Mesenchymal stem cell (in vitro differentiated cells and primary cell): ENCODE measurements around the gene ACER3.

Experiments
- DNase-seq: peaks from one replicate; pipeline ENCODE4 v3.0.0-alpha.2; 2013
- H2AFZ ChIP-seq: one replicate; pipeline ENCODE4 v1.6.1; 2013; ENCODE audit warnings: low read depth, mild to moderate bottlenecking, control low read depth, inconsistent platforms, low read length, moderate library complexity
- H2AK5ac ChIP-seq: 2 replicates; pipeline ENCODE4 v1.6.1; 2013; ENCODE audit warnings: low read length, moderate library complexity, mild to moderate bottlenecking, inconsistent platforms; ENCODE audit not compliant: severe bottlenecking
- H2BK120ac ChIP-seq: one replicate; pipeline ENCODE4 v1.6.1; 2013; ENCODE audit warnings: low read depth, mild to moderate bottlenecking, inconsistent platforms, low read length, moderate library complexity
- H2BK12ac ChIP-seq, 2 experiments: one replicate each; pipeline ENCODE4 v1.6.1; 2013; ENCODE audit warnings: inconsistent platforms in 2 of 2, low read length in 2 of 2, mild to moderate bottlenecking in 2 of 2, moderate library complexity in 2 of 2, control low read depth in 1 of 2
- H2BK15ac ChIP-seq: one replicate; pipeline ENCODE4 v1.6.1; 2013; ENCODE audit warnings: mild to moderate bottlenecking, low read depth, inconsistent platforms; ENCODE audit not compliant: poor library complexity, severe bottlenecking
- H2BK5ac ChIP-seq: 2 replicates; pipeline ENCODE4 v1.6.1; 2013; ENCODE audit warnings: low read depth, mild to moderate bottlenecking, low read length, control low read depth, inconsistent platforms; ENCODE audit not compliant: poor library complexity, severe bottlenecking
- H3K14ac ChIP-seq, 2 experiments: one replicate each; pipeline ENCODE4 v1.6.1; 2013; ENCODE audit warnings: inconsistent platforms in 2 of 2, low read length in 2 of 2, control low read depth in 1 of 2, mild to moderate bottlenecking in 1 of 2, moderate library complexity in 1 of 2
- H3K18ac ChIP-seq, 2 experiments: one replicate each; pipeline ENCODE4 v1.6.1; 2013; ENCODE audit warnings: inconsistent platforms in 2 of 2, low read length in 2 of 2, control low read depth in 1 of 2, low read depth in 1 of 2, mild to moderate bottlenecking in 1 of 2
- H3K23ac ChIP-seq, 2 experiments: one replicate each; pipeline ENCODE4 v1.6.1; 2013; ENCODE audit warnings: inconsistent platforms in 2 of 2, low read length in 2 of 2, mild to moderate bottlenecking in 2 of 2, moderate library complexity in 2 of 2, control low read depth in 1 of 2
- H3K27ac ChIP-seq: 2 replicates; pipeline ENCODE4 v1.5.1; 2013; ENCODE audit warnings: mild to moderate bottlenecking, moderate library complexity, low read length, control low read depth, inconsistent platforms; ENCODE audit not compliant: poor library complexity, severe bottlenecking
- H3K27me3 ChIP-seq, 2 experiments: 2 replicates each; pipeline versions ENCODE4 v1.6.1 to v1.7.0; 2013; ENCODE audit warnings: low read length in 2 of 2, mild to moderate bottlenecking in 2 of 2, moderate library complexity in 2 of 2, control low read depth in 1 of 2, inconsistent platforms in 1 of 2; ENCODE audit not compliant: control insufficient read depth in 1 of 2, insufficient read depth in 1 of 2
- H3K36me3 ChIP-seq, 2 experiments: 2 replicates each; pipeline versions ENCODE4 v1.6.1 to v1.7.0; 2013; ENCODE audit warnings: low read length in 2 of 2, control low read depth in 1 of 2, inconsistent platforms in 1 of 2, low read depth in 1 of 2, mild to moderate bottlenecking in 1 of 2; ENCODE audit not compliant: insufficient read depth in 2 of 2, control insufficient read depth in 1 of 2
- H3K4ac ChIP-seq, 2 experiments: one replicate each; pipeline ENCODE4 v1.6.1; 2013; ENCODE audit warnings: inconsistent platforms in 2 of 2, low read length in 2 of 2, mild to moderate bottlenecking in 2 of 2, moderate library complexity in 2 of 2, control low read depth in 1 of 2, low read depth in 1 of 2
- H3K4me1 ChIP-seq: 2 replicates; pipeline ENCODE4 v1.6.1; 2013; ENCODE audit warnings: low read depth, low read length, control low read depth; ENCODE audit not compliant: control insufficient read depth, insufficient read depth
- H3K4me2 ChIP-seq: 2 replicates; pipeline ENCODE4 v1.6.1; 2013; ENCODE audit warnings: low read length, mild to moderate bottlenecking, inconsistent platforms; ENCODE audit not compliant: poor library complexity, severe bottlenecking
- H3K4me3 ChIP-seq, 2 experiments: 2 replicates each; pipeline versions ENCODE4 v1.5.1 to v1.7.0; 2013; ENCODE audit warnings: low read length in 2 of 2, mild to moderate bottlenecking in 2 of 2, control low read depth in 1 of 2, low read depth in 1 of 2; ENCODE audit not compliant: insufficient read depth in 1 of 2
- H3K79me1 ChIP-seq: replicated peaks from 2 replicates; pipeline ENCODE4 v1.6.1; 2013; ENCODE audit warnings: mild to moderate bottlenecking, control low read depth, low read length, inconsistent platforms; ENCODE audit not compliant: poor library complexity, severe bottlenecking
- H3K9ac ChIP-seq: 2 replicates; pipeline ENCODE4 v1.7.0; 2013; ENCODE audit warnings: mild to moderate bottlenecking, low read length, moderate library complexity
- H3K9me3 ChIP-seq: 2 replicates; pipeline ENCODE4 v1.7.0; 2013; ENCODE audit warnings: mild to moderate bottlenecking, low read length; ENCODE audit not compliant: control insufficient read depth
- H4K8ac ChIP-seq: one replicate; pipeline ENCODE4 v1.6.1; 2013; ENCODE audit warnings: inconsistent platforms, mild to moderate bottlenecking, low read length, moderate library complexity
- H4K91ac ChIP-seq: one replicate; pipeline ENCODE4 v1.6.1; 2013; ENCODE audit warnings: mild to moderate bottlenecking, low read length, inconsistent platforms
- WGBS: methylation state at CpG from one replicate; pipeline ENCODE4 v1.1.7; 2013; ENCODE audit warnings: mixed read lengths; 5-methylcytosine and 5-hydroxymethylcytosine counted together

ACER3 gene

GRCh38 chr11:76987203-76987602, 126.5 kb downstream of the ACER3 start:
- no peak overlapping the region for H3K4me3 ChIP-seq
- H2AFZ ChIP-seq = no peak overlapping the region
- H3K9ac ChIP-seq = no peak overlapping the region
- no peak overlapping the region for H2BK12ac ChIP-seq
- DNase-seq = no peak
- no peak overlapping the region for H3K4ac ChIP-seq
- H4K8ac ChIP-seq = no peak overlapping the region
- 93% methylated on average over 1 of the region's 1 CpG for WGBS
- H4K91ac ChIP-seq = no peak overlapping the region
- no peaks in the 10 kb centered on the region for H3K4me1 ChIP-seq
- no peaks in the 10 kb centered on the region for H3K9me3 ChIP-seq
- H2BK120ac ChIP-seq = no peak overlapping the region
- H3K23ac ChIP-seq = no peak overlapping the region
- H3K14ac ChIP-seq = no peak overlapping the region
- no peak overlapping the region for H2BK15ac ChIP-seq
- H2BK5ac ChIP-seq = no peak overlapping the region
- H3K79me1 ChIP-seq = no peaks in the 10 kb centered on the region
- no peaks in the 10 kb centered on the region for H3K27me3 ChIP-seq
- H2AK5ac ChIP-seq = no peak overlapping the region
- no peak overlapping the region for H3K4me2 ChIP-seq
- H3K18ac ChIP-seq = no peak overlapping the region
- no peak overlapping the region for H3K27ac ChIP-seq
- peaks cover 0 to 5% of the 10 kb centered on the region in 2 experiments for H3K36me3 ChIP-seq

DNA sequence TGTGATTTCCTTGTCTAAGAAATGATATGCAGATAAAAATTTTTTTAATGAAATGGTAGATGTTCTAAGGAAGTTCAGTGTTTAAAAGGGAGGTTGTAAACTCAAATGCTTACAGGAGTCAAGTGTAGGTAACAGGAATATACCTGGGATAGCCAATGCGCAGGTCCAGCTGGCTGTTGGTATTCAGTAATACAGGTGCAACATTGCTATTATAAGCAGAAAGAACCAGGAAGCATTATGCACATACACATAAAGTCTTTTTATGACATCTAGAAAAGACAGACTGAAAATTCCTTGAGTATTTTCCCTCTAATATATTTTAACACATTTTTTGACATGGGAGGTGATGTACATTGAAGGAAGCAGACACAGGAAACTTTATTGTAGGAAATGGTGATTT, 129.9 kb downstream of the ACER3 start:
- H3K23ac ChIP-seq = no peak overlapping the region
- no peak overlapping the region for H2BK120ac ChIP-seq
- H4K8ac ChIP-seq = no peak overlapping the region
- H3K4ac ChIP-seq = no peak overlapping the region
- DNase-seq = no peak
- H3K14ac ChIP-seq = no peak overlapping the region
- H3K27ac ChIP-seq = no peak overlapping the region
- no peak overlapping the region for H3K18ac ChIP-seq
- no peaks in the 10 kb centered on the region for H3K27me3 ChIP-seq
- no peak overlapping the region for H2AFZ ChIP-seq
- H3K79me1 ChIP-seq = no peaks in the 10 kb centered on the region
- no peak overlapping the region for H2BK15ac ChIP-seq
- no peak overlapping the region for H2AK5ac ChIP-seq
- H3K9ac ChIP-seq = no peak overlapping the region
- no peak overlapping the region for H2BK12ac ChIP-seq
- H3K4me3 ChIP-seq = no peak overlapping the region
- H2BK5ac ChIP-seq = no peak overlapping the region
- no CpG with 5 or more reads among the region's 1 CpG for WGBS
- no peaks in the 10 kb centered on the region for H3K9me3 ChIP-seq
- H3K36me3 ChIP-seq = peaks cover 3 to 5% of the 10 kb centered on the region in 2 experiments
- H3K4me2 ChIP-seq = no peak overlapping the region
- no peaks in the 10 kb centered on the region for H3K4me1 ChIP-seq
- no peak overlapping the region for H4K91ac ChIP-seq

- Histone ChIP-seq H2AK5ac (no peak overlapping the region), H2BK5ac (no peak overlapping the region), H3K18ac (no peak overlapping the region), H3K23ac (no peak overlapping the region), H3K27ac (no peak overlapping the region), H2BK12ac (no peak overlapping the region), H3K9ac (no peak overlapping the region), H3K27me3 (no peaks in the 10 kb centered on the region), H2AFZ (no peak overlapping the region), H3K79me1 (no peaks in the 10 kb centered on the region), H3K4me1 (no peaks in the 10 kb centered on the region), H3K9me3 (no peaks in the 10 kb centered on the region), H4K91ac (no peak overlapping the region), H2BK15ac (no peak overlapping the region), H3K4ac (no peak overlapping the region), H3K4me2 (no peak overlapping the region), H2BK120ac (no peak overlapping the region), H3K4me3 (no peak overlapping the region), H3K36me3 (peaks cover 3% of the 10 kb centered on the region in 2 experiments), H3K14ac (no peak overlapping the region), H4K8ac (no peak overlapping the region)
- DNase-seq = no peak
Observed at GRCh38 chr11:76995081-76995576, 134.4 kb downstream of the ACER3 start.

- Histone ChIP-seq H3K4me1 (no peaks in the 10 kb centered on the region), H2AK5ac (no peak overlapping the region), H3K23ac (no peak overlapping the region), H4K8ac (no peak overlapping the region), H3K4me3 (no peak overlapping the region), H3K27ac (no peak overlapping the region), H4K91ac (no peak overlapping the region), H3K36me3 (peaks cover 3% of the 10 kb centered on the region in 2 experiments), H3K79me1 (no peaks in the 10 kb centered on the region), H2BK15ac (no peak overlapping the region), H2AFZ (no peak overlapping the region), H2BK5ac (no peak overlapping the region), H2BK12ac (no peak overlapping the region), H3K9ac (no peak overlapping the region), H3K27me3 (no peaks in the 10 kb centered on the region), H3K4ac (no peak overlapping the region), H3K14ac (no peak overlapping the region), H3K4me2 (no peak overlapping the region), H2BK120ac (no peak overlapping the region), H3K18ac (no peak overlapping the region), H3K9me3 (no peaks in the 10 kb centered on the region)
- no peak for DNase-seq
- WGBS = 86% methylated on average over 1 of the region's 1 CpG
Observed at GRCh38 chr11:76997512-76997911, 136.8 kb downstream of the ACER3 start.
